Posterior cingulate gyrus (tissue), 11 donors: ENCODE data around the gene ENAH.

Experiments
- DNase-seq, 10 donors: peaks; one replicate each; pipeline versions ENCODE4 v3.0.0 to v3.0.0-alpha.2; 2020 to 2021; ENCODE audit warnings: mixed read lengths in 3 of 10
- intact Hi-C: fragments of 100-400 bp; cut with DNase I; formaldehyde crosslinking; loops from one replicate; pipeline ENCODE4 v1.15.1; 2023

Gene ENAH

GRCh38 chr1:225611537-225612223, 41.2 kb downstream of the ENAH start:
- intact Hi-C loops, result no loop called here
- no peak for DNase-seq

- DNase-seq, result no peak
- intact Hi-C loops, result no loop called here
Measured at GRCh38 chr1:225610539-225610938, 42.4 kb downstream of the ENAH start.

DNA sequence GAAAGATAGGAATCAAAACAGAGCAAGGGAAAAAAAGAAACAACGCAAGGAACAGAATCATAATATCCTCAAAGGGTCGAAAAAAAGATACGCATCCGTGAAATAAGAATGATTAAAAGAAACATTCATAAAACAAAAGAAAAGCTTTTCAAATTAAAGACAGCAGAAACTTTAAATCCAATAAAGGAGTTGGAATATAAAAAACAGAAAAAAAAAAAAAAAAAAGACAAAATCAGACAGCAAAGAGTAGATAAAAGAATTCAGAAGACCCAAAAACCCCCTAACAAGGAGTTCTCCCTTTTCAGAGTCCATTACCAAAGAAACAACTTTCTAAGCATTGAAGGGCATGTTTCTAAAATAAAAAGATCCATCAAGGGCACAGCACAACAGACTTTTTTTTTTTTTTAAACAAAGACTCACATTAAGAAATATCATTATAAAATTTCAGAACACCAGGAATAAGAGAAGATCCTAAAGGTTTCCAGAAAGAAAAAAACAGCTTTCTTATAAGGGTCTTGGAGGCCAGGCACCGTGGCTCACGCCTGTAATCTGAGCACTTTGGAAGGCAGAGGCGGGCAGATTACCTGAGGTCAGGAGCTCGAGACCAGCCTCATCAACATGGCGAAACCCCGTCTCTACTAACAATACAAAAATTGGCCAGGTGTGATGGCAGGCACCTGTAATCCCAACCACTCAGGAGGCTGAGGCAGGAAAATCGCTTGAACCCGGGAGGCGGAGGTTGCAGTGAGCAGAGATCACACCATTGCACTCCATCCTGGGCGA, 44.7 kb downstream of the ENAH start:
- DNase-seq, result no peak
- intact Hi-C loops, result no loop called here

DNA sequence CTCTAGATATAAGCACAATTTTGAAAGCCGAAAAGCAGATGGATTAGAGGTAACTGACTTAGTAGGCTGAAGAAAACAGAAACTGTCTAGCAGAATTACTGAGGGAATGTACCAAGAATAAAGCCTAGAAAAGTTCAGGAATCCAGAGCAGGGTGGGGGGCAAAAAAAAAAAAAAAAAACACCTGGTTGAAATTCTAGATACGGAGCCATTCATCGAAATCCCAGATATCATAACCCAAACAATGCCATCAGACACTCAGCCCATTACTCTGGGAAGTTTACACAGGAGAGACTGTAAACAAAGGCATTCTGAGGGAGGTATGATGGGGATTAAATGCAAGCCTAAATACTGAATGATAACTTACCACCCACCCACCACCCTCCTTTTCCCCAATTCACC, 45.6 kb downstream of the ENAH start:
- intact Hi-C loops, result no loop called here
- DNase-seq, result no peak

- intact Hi-C loops, result no loop called here
- DNase-seq, result no peak
Measured at GRCh38 chr1:225603538-225604354, 49.2 kb downstream of the ENAH start.

- intact Hi-C loops, result no loop called here
- DNase-seq, result no peak
Measured at GRCh38 chr1:225602590-225603206, 50.2 kb downstream of the ENAH start.

- DNase-seq, result no peak
- intact Hi-C loops, result no loop called here
Measured at GRCh38 chr1:225601902-225602589, 50.9 kb downstream of the ENAH start.

DNA sequence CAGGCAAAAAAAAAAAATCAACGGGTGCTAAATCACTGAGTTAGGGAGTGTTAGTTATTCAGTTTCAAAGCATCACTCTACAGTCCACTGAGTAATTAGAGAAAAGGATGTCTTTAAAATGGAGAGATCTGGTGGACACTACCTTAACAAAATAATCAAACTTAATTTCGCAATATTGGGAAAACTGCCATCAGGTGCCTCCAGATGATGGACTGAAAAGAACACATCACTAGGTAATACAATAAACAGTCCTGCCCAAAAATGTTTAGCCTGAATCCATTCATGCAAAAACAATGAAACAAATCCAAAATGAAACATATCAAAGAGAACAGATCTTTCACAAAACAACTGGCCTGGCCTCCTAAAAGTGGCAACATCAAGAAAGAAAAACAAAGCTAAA, 54.1 kb downstream of the ENAH start:
- intact Hi-C loops, result no loop called here
- no peak for DNase-seq

GRCh38 chr1:225597926-225598575, 54.9 kb downstream of the ENAH start:
- DNase-seq, result no peak
- intact Hi-C loops, result no loop called here

DNA sequence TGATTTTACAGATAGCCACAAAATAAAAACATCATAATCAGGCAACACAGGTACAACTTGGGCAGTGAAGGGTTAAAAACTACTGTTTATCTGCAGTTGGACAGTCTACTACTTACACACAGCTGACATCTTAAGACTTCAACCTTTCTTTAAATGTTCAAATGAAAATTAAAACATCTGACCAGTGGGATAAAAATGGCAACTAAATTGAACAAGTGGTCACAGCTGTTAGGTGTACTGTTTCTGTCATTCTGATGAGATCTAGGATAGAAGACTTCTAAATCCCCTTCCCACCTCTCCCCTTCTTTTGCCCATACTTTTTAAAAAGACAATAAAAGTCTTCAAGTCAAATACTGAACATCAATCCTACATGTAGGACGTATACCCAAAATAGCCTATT, 56.2 kb downstream of the ENAH start:
- DNase-seq, result no peak
- intact Hi-C loops, result no loop called here

GRCh38 chr1:225595974-225596551, 56.9 kb downstream of the ENAH start:
- no peak for DNase-seq
- intact Hi-C loops, result no loop called here

DNA sequence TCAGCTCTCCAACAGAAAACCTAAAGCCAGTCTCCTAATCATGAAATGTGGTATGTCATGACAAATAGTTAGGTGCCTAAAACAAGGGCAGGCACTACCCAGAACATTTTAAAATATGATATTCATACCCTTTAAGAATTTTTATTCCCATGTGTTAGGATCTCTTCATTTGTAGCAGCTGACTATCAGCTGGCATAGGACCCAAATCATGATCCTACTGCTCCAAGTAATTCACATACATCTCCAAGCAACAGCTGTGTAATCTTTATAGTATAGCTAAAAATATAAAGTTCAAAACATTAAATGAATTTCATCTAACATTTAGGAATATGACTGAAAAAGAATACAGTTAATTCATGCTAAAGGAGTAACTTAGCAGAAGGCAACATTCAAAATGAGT, 57.5 kb downstream of the ENAH start:
- intact Hi-C loops, result no loop called here
- DNase-seq, result no peak

- intact Hi-C loops, result no loop called here
Measured at GRCh38 chr1:225593414-225593813, 59.5 kb downstream of the ENAH start.

GRCh38 chr1:225592362-225593025, 60.4 kb downstream of the ENAH start:
- intact Hi-C loops, result no loop called here

More at GRCh38 chr1:225593414-225593813, 59.5 kb downstream of the ENAH start:
- no peak for DNase-seq

DNA sequence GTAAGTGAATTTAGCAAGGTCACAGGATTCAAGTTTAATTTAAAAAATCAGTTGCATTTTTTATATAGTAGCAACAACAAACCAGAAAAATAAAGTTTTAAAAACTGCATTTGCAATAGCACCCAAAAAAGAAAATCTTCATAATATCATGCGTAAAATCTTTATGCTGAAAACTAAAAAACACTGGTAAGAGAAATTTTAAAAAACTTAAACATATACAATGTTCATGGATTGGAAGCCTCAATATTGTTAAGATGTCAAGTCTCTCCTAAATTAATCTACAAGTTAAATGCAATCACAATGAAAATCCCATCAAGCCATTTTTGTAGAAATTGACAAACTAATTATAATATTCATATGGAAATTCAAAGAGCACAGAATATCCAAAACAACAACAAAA, 65.6 kb downstream of the ENAH start:
- intact Hi-C loops, result no loop called here

More at GRCh38 chr1:225592362-225593025, 60.4 kb downstream of the ENAH start:
- no peak for DNase-seq

DNA sequence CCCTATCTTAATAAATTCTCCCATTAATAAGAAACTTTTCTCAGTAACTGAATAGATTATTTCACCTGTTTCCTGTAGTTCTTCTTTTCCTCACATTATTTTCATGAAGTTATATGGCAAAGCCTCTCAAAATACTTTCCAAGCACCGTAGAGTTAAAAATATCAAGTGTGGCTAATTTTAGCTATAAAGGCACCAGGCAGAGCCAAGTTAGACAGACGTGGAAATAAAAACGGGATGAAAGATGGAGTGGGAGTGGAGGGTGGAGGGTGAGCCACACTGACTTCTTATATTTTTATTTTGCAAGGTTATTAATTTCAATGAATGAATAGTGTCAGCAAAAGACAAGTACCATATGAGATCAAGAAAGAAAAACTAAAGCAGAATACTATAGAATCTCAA, 71.7 kb downstream of the ENAH start:
- no peak for DNase-seq
- intact Hi-C loops, result no loop called here

More for the DNA sequence above, 65.6 kb downstream of the ENAH start:
- no peak for DNase-seq

GRCh38 chr1:225580238-225581099, 72.5 kb downstream of the ENAH start:
- intact Hi-C loops, result no loop called here
- DNase-seq, result no peak
